Measurements from ENCODE around the gene CTNNA2. TPM values are rescaled to one million over a fixed set of nuclear protein-coding genes. Genes with fewer than 3 reads are reported as not detected.

Gene CTNNA2
- total RNA-seq, 1 experiment from 2014 or later, result 5.5 TPM

- no peak overlapping the region for H3K4ac ChIP-seq (ENCODE audit: low read depth, low read length)
- no peak overlapping the region for H3T11ph ChIP-seq (ENCODE audit: low read length)
- H2BK12ac ChIP-seq (ENCODE audit: insufficient read length, low read depth, low read length), result no peak overlapping the region
- no peak overlapping the region for H4K8ac ChIP-seq (replicated peaks; ENCODE audit: insufficient read length, low read depth, low read length)
- no peak overlapping the region for H3K56ac ChIP-seq (ENCODE audit: insufficient read length, low read depth, low read length)
- Mint-ChIP-seq H3K4me3 (no peak overlapping the region), H3K36me3 (ENCODE audit: insufficient read depth in 1 of 3, low read depth in 3 of 3) (peaks cover 0 to 5% (median 0%) of the 10 kb centered on the region in 3 experiments; a peak in 2 of 7 replicates), H3K27ac (peak overlapping the region in 1 of 3 experiments; percentile 53; a peak in 1 of 7 replicates), H3K4me1 (peaks cover 0 to 3% of the 10 kb centered on the region in 2 experiments; a peak in 3 of 4 replicates), H3K27me3 (ENCODE audit: low read depth) (no peaks in the 10 kb centered on the region), H3K9me3 (no peaks in the 10 kb centered on the region)
- H3K27ac ChIP-seq (ENCODE audit: insufficient read length, low read depth, low read length), result no peak overlapping the region
- no peak overlapping the region for H2BK5ac ChIP-seq (ENCODE audit: insufficient read length, low read length)
- TF ChIP-seq CTCF (conservative IDR thresholded peaks at IDR 0.05), result no peak
- no peak overlapping the region for H3K9ac ChIP-seq (ENCODE audit: extremely low read depth, insufficient read length, low read length)
- no peak overlapping the region for H3K4me2 ChIP-seq (ENCODE audit: insufficient read depth, insufficient read length, low read length)
- H2AFZ ChIP-seq (ENCODE audit: low read length), result no peak overlapping the region
- H2BK15ac ChIP-seq (ENCODE audit: low read depth, low read length), result no peak overlapping the region
- no peak overlapping the region for H4K5ac ChIP-seq (ENCODE audit: insufficient read length, low read depth, low read length)
- no peaks in the 10 kb centered on the region for H4K20me1 ChIP-seq (ENCODE audit: control insufficient read depth, insufficient read depth, insufficient read length)
- WGBS (ENCODE audit: extremely low coverage, insufficient read length, low lambda C conversion rate), result no CpG with 5 or more reads among the region's 5 CpGs
- no peak overlapping the region for H4K91ac ChIP-seq (ENCODE audit: insufficient read length, low read depth, low read length)
- H3K9me3 ChIP-seq (ENCODE audit: control insufficient read depth, low read depth, low read length), result no peaks in the 10 kb centered on the region
- H3K23me2 ChIP-seq (ENCODE audit: insufficient read length, low read depth, low read length, poor library complexity, severe bottlenecking), result no peaks in the 10 kb centered on the region
- H3K79me1 ChIP-seq (ENCODE audit: insufficient read depth, low read depth, low read length, poor library complexity, severe bottlenecking), result no peaks in the 10 kb centered on the region
- H2AK5ac ChIP-seq (ENCODE audit: insufficient read length, low read length), result no peak overlapping the region
- H3K27me3 ChIP-seq (ENCODE audit: insufficient read depth, low read length), result no peaks in the 10 kb centered on the region
- no peak overlapping the region for H2BK20ac ChIP-seq (ENCODE audit: low read depth, low read length, poor library complexity, severe bottlenecking)
- no peaks in the 10 kb centered on the region for H3K4me1 ChIP-seq (ENCODE audit: insufficient read depth, low read length)
- H3K79me2 ChIP-seq (ENCODE audit: insufficient read depth, low read length), result no peaks in the 10 kb centered on the region
- H3K18ac ChIP-seq (ENCODE audit: insufficient read length, low read depth, low read length), result no peak overlapping the region
- DNase-seq, result no peak
- no peak overlapping the region for H2BK120ac ChIP-seq (ENCODE audit: low read depth, low read length, poor library complexity, severe bottlenecking)
- H3K23ac ChIP-seq (ENCODE audit: insufficient read length, low read depth, low read length), result no peak overlapping the region
- H3K14ac ChIP-seq (ENCODE audit: insufficient read depth, low read length), result no peak overlapping the region
Observed at GRCh38 chr2:80074321-80075070, 561.6 kb downstream of the CTNNA2 start.

All from H9 (cell line).